Activated CD8-positive, alpha-beta memory T cell treated with anti-CD3 and anti-CD28 coated beads for 36 hours (primary cell): ENCODE data around the gene CDK11A. TPM values are rescaled to one million over a fixed set of nuclear protein-coding genes. Genes with fewer than 3 reads are reported as not detected.
"Not testable (repeated sequence)": the region's sequence is repeated elsewhere in the genome, so short reads cannot be mapped to it uniquely, and the experiment has no call there.

Source experiments
- CTCF ChIA-PET: fragments of 350-600 bp; sonication (Branson Sonifier 250); formaldehyde crosslinking; loops from one replicate; lab custom pipeline; 2021; ENCODE audit warnings: antibody characterized with exemption; lab: Charles Lee
- POLR2A ChIA-PET: fragments of 350-600 bp; sonication (Branson Sonifier 250); formaldehyde crosslinking; loops from one replicate; lab custom pipeline; 2021; ENCODE audit warnings: antibody characterized with exemption; lab: Charles Lee
- total RNA-seq, 2 experiments: library from RNA; stranded (reverse); gene quantifications; one replicate each; pipeline ENCODE4 v1.2.3, GENCODE V29; 2021

CDK11A gene
- total RNA-seq, 2 experiments from 2014 or later, result 62.4 to 64.7 TPM

DNA sequence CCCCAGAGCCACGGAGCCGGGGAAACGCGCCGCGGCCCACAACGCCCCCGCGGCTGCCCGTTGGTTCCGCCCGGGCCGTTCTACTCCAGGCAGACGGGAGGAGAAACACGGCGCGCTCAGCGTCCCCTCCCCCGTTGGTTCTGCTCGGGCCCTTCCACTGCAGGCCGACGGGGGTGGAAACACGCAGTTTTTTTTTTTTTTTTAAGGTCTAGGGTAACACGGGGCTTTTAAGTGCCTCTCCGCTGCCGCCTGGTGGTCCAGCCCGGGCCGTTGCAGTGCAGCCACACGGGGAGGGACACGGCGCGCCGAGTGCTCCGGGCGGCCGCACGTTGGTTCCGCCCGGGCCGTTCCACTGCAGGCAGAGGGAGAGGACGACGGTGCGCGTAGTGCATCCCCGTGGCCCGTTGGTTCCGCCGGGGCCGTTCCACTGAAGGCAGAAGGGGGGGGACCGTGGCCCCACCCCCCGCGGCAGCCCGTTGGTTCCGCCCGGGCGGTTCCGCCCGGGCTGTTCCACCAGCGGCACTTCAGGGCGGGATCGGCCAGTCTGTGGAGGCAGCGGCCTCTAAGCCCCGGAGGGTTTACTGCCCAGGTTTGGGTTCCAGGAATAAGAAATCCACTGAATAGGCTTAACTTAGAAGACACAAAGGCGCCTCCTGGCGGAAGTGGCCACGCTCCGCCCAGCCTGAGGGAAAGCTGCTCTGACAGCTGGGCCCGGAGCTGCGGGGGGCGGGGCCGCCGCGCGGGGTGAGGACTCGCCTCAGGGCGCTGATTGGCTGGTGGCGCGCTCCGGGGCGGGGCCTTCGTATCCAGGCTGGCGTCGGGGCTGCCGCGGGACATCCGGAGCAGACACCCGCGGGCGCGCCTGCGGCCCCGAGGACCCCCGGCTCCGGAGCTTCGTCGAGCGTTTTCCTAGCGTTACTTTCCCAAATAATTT, 31.2 kb downstream of the CDK11A start, which contains the start of gene SLC35E2B:
TSS of gene SLC35E2B (minus strand) at position 82 of the 934 bp plus-strand sequence. CDS start 16,096 bp downstream, outside the sequence.
- CTCF ChIA-PET, POLR2A ChIA-PET: not testable (repeated sequence)

DNA sequence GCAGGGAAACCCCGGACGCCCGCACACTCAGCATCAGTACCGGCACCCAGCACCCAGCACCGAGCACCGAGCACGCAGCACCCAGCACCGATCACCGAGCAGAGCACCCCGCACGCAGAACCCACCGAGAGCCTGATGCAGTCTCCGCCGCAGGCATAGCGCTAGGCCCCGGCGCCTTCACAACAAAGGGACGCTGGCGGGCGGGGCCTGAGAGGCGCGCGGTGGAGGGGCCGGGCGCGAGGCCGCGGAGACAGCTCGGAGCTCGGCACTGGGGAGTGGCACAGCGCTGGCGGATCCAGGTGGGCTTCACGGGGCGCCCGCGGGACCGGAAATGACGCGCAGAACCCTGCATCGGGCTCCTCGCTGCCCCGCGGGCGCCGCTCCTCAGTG, 31.8 kb downstream of the CDK11A start:
- POLR2A ChIA-PET, CTCF ChIA-PET: not testable (repeated sequence)

DNA sequence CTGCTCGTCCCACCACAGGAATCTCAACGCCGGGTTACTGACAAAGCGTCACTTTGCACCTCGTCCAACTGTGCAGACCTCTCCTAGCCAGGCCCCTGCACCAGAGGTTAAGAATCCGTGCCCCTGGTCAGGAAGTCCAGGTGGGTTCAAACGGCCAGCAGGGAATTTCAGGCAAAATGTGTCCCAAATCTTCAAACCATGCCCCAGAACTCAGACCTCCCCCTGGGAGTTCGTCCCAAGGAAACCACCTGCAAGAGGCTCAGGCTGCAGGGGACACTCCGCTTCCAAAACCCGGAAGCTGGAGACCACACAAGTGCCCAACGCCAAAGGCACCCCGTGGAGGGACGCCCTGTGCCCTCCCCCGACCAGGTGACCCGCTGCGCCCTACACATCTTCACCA, 32.7 kb downstream of the CDK11A start:
- POLR2A ChIA-PET, CTCF ChIA-PET: not testable (repeated sequence)

DNA sequence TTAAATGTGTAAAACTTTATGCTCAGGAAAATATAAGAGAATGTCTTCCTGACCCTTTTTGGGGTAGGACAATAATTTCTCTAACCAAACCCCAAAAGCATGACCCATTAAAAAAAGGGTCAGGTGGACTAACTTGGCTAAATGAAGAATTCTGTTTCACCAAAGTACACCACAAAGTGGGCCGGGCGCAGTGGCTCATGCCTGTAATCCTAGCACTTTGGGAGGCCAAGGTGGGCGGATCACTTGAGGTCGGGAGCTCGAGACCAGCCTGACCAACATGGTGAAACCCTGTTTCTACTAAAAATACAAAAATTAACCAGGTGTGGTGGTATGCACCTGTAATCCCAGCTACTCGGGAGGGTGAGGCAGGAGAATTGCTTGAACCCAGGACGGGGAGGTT, 34.6 kb downstream of the CDK11A start:
- CTCF ChIA-PET, result interaction anchor here (0.7 kb wide), 1 partner anchor 76 kb away, joined by 4 read pairs; no protein-coding TSS in a partner anchor
- POLR2A ChIA-PET, result not testable (repeated sequence)

DNA sequence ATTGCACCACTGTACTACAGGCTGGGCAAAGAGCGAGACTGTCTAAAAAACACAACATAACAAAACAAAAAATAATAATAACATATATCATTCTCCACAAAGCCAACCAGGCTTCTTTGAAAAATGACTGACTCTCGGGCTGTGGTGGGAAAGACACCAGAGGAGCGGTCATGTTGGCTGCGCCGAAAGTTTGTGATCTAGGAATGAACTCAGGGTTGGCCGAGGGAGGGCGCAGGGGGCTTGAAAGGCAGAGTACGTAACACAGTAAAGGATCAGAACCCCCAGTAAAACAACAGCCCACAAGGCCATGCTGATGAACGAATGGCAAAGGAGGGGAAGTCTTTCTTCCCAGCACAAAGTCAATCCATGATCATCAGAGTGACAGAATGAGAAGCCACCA, 36.3 kb downstream of the CDK11A start:
- CTCF ChIA-PET, result no interaction called here
- POLR2A ChIA-PET, result no interaction called here

DNA sequence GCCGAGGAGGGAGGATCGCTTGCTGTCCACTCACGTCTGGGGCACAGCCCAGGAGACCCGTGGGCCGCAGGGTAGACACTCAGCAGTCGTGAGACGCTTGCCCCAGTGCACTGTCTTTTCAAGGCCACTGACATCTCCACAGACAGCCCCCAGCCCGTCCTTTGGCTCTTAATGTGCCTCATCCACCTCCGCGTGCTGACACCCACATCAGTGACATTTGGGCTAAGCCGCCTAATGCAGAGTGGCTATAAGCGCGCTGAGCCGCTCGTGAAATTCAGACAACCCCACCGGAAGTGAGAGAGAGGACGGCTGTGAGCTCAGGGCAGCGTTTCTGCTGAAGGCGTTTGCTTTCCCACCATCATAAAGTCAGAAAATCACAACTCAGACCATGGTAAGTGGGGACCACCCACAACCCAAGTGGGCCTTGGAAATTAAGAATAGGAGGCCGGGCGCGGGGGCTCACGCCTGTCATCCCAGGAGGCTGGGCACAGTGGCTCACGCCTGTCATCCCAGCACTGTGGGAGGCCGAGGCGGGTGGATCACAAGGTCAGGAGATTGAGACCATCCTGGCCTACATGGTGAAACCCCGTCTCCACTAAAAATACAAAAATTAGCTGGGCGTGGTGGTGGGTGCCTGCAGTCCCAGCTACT, 40.0 kb downstream of the CDK11A start:
- POLR2A ChIA-PET, result no interaction called here
- CTCF ChIA-PET, result no interaction called here

DNA sequence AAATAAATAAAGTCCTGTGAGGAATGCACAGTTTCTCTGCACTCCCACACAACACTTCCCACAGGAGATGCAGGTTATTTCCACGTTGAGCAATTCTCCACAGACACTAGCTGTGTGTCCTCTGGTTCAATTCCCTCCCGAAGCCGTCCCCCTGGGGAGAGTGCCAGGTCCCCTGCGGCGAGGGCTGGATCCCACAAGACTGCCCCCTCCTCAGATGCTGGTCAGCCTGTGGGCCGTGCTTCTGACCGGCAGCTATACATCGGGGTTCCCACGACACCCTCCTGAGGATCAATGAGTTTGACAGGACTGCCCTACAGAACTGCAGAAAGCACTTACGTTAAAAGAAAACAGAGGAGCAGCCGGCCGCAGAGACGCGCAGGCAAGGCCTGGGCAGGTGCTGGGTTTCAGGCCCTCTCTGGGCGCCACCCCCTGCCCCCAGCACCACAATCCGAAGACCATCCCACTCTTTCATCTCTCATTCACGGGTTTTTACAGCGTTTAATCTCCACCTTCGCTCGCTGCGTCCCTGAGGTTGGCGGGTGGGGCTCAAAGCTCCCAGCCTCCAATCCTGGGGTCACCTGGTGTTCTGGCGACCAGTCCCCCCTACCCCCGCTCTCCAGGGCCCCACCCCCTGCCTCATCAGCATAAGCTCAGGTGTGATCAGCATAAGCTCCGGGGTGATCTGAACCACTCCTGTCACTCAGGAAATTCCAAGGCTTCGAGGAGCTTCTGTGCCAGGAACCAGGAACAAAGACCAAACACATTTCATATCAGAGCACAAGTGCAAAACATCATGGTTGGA, 40.9 kb downstream of the CDK11A start:
- POLR2A ChIA-PET, result no interaction called here
- CTCF ChIA-PET, result no interaction called here

DNA sequence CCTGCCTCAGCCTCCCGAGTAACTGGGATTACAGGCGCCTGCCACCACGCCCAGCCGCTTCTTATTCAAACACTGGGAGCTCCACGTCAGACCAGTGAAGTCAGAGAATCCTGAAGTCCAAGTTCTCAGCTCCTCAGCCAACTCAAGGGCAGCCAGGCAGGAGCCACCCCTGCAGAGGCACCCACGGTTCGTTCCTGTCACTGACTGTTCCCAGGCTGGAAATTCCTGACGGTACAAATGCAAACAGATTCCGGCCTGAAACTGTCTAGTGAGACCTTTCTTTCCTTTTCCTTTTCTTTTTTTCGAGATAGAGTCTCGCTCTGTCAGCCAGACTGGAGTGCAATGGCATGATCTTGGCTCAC, 43.3 kb downstream of the CDK11A start:
- ChIA-PET CTCF (no interaction called here), POLR2A (no interaction called here)

DNA sequence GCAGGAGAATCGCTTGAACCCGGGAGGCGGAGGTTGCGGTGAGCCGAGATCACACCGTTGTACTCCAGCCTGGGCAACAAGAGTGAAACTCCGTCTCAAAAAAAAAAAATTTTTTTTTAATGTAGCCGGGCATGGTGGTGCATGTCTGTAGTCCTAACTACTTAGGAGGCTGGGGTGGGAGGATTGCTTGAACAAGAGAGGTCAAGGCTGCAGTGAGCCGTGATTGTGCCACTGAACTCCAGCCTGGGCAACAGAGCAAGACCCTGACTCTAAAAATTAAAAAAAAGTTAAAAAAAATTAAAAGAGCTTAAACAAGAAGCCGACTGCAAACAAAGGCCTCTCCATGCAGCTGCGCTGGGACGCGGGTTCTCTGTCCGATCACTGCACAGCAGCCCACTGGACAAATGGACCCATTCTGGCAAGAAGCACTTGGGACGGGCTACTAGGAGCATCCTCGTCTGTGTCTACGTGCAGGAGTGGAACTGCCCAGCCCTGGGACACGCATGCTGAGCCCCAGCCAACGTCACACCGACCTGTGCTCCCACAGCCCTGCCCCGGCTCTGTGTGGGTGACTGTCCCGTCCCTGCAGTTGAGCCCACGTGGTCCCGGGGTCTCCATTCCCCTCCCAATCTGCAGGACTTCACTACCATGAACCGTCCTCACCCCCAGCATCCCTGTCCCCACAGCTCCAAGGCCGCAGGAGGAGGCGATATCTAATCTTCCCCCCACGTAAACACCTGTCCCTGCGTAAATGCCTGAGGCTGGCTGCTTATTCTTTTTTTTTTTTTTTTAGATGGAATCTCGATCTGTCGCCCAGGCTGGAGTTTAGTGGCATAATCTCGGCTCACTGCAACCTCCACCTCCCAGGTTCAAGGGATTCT, 43.9 kb downstream of the CDK11A start:
- ChIA-PET CTCF (no interaction called here), POLR2A (no interaction called here)

DNA sequence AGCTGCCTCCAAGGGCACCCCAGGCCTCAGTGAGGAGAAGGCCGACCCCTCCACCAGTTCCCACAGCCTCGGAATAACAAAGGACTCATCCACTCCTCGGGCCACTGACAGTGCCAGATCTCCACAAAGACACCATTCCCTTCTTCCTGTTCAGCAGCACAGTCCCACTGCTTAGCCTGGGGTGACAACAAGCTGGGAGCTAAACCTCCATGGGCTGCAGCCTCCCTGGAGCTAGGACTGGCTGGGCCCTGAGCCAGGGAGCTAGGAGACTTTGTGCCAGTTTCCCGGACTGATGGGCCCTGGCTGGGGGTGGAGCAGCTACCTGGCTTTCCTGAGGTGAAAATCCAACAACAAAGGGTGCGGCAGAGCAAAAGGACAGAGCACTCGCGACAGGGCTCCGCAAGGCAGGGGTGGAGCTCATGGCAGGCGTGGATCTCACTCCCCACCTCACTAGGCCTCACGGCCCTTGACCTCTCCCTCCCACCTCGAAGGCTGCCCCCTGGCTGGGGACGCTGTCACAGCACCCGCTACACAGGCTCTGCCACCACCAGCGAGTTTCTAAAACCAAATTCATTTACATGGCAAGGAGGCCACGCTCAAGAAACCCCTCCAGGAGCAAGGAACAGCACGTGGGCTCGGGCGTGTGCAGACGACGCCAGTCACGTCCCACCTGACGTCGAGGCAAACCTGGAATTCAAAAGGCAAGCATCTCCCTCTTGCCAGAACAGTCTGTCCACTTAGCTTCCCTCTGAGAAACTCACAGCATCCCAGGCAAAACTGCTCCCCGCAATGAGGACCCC, 45.4 kb downstream of the CDK11A start:
- POLR2A ChIA-PET, result interaction anchor here (0.6 to 0.8 kb wide), 3 partner anchors 50 to 355 kb away, joined by 3 read pairs; no protein-coding TSS in a partner anchor
- CTCF ChIA-PET, result interaction anchor here (0.6 to 2.0 kb wide), 4 partner anchors 9 to 227 kb away, joined by 3 to 8 read pairs (median 3); no protein-coding TSS in a partner anchor

DNA sequence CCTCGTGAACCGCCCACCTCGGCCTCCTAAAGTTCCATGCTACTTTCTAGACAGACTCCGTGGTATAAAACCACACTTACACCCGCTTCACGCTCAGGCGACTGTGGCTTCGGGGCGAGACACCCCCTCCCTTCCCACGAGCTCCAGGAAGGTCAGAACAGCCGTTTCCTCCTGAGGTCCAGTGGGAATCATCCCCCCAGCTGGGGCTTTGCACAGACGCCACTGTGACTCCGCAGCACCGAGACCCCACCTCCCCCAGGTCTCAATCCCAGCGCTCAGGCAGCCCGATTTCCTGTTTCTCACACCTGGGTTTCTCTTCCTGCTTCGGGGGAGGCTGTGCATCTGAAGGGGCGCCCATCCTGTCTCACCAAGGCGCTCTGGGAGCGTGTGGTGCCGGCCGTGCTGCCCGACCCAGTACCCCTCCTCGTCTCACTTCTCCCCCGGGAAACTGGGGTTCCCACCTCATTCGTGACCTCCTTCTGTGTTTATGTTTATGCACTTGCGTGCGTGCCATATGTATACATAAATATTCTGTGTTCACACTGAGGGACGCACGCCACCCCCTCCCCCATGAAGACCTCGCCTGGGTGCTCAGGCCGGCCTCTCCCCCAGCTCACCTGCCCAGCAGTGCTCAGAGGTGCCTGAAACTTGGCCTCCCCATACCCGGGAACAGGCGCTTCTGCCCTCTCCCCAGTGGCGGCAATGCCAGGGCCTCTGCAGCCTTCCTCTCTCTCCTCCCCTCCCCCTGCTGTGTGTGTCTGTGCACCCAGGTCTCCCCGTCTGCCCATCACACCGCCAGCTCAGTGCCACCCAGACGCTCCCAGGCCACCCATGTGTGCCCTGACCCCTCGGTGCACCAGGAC, 46.2 kb downstream of the CDK11A start:
- ChIA-PET POLR2A (interaction anchor here (0.6 to 0.8 kb wide), 3 partner anchors 13 to 64 kb away, joined by 3 to 6 read pairs (median 3); no protein-coding TSS in a partner anchor), CTCF (interaction anchor here (1.1 to 2.0 kb wide), 3 partner anchors 8 to 214 kb away, joined by 3 to 8 read pairs (median 3); no protein-coding TSS in a partner anchor)

DNA sequence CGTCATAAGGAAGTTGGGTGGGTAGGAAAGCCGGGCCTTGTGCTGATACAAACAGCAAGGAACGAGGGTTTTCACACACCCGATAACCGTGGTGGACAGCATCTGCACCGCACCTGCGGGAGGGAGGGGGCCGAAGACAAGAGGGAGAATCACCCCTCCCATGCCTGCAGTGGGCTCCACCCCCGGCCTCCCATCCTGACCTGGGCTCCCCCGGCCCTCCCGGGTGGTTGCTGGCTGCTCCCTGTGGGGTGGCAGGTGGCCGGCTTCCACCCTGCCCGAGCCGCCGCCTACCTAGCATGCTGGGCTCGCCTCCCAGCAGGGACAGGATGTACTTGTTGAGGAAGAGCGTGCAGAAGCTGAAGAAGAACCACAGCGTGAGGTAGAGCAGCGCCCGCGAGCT, 48.1 kb downstream of the CDK11A start:
- POLR2A ChIA-PET, CTCF ChIA-PET: not testable (repeated sequence)

DNA sequence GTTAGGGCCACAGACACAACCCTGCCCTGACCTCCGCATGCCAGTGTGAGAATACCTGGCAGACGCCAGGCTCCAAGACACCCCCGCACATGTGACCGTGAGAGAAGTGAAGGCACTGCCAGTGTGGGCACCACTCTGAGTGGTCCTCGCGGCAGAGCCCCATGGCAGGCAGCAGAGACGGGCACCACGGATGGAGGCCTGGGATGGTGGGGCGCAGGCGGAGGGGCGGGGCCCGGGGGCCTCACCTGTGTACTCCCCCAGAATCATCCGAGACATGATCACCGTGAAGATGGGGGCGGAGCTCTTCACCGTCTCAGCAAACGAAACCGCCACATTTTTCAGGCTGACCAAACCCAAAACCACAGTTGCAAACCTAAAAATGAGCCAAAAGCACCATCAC, 48.9 kb downstream of the CDK11A start:
- POLR2A ChIA-PET, CTCF ChIA-PET: not testable (repeated sequence)

DNA sequence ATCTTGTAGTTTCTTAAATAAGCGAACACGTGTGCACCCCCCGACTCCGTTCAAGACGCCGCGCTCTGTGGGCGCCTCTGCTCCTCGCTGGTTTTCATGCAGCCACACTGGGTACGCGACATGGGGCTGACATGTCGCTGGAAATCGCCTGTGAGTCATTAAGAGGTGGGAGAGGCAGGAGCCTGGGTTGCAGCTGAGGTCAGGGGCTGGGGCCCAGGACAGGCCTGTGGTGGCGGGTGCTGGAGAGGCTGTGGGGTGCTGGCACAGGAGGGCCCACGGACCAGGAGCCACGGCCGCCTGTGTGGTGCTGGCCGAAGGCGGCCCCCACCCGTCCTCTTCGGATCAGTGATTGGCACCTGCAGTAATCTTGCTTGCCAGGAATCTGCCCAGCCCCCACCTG, 49.4 kb downstream of the CDK11A start:
- CTCF ChIA-PET, POLR2A ChIA-PET: not testable (repeated sequence)

DNA sequence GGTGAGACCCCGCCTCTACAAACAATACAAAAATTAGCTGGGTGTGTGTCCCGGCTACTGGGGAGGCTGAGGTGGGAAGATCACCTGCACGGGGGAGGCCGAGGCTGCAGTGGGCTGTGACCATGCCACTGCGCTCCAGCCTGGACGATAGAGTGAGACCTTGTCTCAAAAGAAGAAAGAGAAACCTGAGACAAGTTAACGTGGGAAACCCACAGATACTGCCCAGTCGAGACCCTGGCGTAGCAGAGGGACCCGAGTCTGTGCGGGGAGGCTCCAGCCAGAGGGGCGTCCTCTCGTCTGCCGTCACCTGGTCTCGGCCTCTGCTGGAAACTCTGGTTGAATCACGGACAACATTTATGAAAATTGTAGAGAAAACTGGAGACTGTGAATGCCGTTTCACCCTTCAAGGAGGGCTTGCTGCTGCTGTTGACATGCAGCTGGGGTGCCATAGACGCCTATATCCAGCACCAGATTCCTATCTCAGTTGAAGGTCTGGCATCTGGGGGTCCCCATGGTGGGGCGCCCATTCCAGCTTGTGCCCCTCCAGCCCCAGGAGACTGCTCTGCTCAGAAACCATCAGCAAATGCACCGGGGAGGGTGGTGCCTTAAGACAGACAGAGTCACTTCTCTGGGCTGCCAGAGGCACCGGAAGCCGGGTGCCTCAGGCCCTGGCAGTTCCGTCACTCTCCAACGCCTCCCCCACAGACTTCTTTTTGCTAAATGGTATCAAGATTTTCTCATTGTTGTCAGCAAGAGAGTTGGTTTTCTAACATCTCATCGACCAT, 51.8 kb downstream of the CDK11A start:
- ChIA-PET POLR2A (no interaction called here), CTCF (no interaction called here)
